KOPT-K1 (cell line): ENCODE data around the gene CACNA1E.

Source experiments
- H3K27ac ChIP-seq: fragments of 200-600 bp; sonication (generic); 2 replicates; pipeline ENCODE4 v1.5.1; 2016; ENCODE audit warnings: antibody characterized with exemption, mild to moderate bottlenecking, low read depth, low read length; ENCODE audit not compliant: poor library complexity, severe bottlenecking
- H3K36me3 ChIP-seq: fragments of 200-600 bp; sonication (generic); 2 replicates; pipeline ENCODE4 v1.5.1; 2017; ENCODE audit warnings: antibody characterized with exemption, mild to moderate bottlenecking, low read length, moderate library complexity; ENCODE audit not compliant: insufficient read depth
- H3K9me3 ChIP-seq: fragments of 200-600 bp; sonication (generic); 2 replicates; pipeline ENCODE4 v1.5.1; 2017; ENCODE audit warnings: antibody characterized with exemption, low read length, mild to moderate bottlenecking; ENCODE audit not compliant: insufficient read depth, poor library complexity, severe bottlenecking

The CACNA1E gene

GRCh38 chr1:181778640-181779260, 295.4 kb downstream of the CACNA1E start:
- Histone ChIP-seq H3K36me3 (no peaks in the 10 kb centered on the region), H3K27ac (no peak overlapping the region), H3K9me3 (no peaks in the 10 kb centered on the region)

DNA sequence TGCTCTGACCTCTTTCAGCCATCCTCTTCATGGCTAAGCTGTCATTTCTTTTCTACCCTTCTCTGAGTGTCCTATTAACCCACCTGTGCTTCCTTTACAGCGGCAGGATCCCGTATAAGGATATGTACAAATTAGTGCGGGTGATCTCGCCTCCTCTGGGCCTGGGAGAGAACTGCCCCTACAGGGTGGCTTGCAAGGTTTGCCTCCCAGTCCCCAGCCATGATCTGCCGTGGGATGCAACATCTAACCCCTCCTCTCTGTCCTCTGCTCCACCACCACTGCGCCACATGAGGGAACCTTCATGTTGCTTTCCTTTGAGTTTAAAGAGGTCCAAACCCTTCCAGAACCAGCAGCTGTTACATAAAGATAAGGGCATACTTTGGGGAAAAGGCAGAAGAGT, 296.0 kb downstream of the CACNA1E start:
- Histone ChIP-seq H3K36me3 (no peaks in the 10 kb centered on the region), H3K9me3 (no peaks in the 10 kb centered on the region), H3K27ac (no peak overlapping the region)

- Histone ChIP-seq H3K9me3 (no peaks in the 10 kb centered on the region), H3K36me3 (no peaks in the 10 kb centered on the region), H3K27ac (no peak overlapping the region)
Measured at GRCh38 chr1:181783208-181783607, 299.9 kb downstream of the CACNA1E start.

DNA sequence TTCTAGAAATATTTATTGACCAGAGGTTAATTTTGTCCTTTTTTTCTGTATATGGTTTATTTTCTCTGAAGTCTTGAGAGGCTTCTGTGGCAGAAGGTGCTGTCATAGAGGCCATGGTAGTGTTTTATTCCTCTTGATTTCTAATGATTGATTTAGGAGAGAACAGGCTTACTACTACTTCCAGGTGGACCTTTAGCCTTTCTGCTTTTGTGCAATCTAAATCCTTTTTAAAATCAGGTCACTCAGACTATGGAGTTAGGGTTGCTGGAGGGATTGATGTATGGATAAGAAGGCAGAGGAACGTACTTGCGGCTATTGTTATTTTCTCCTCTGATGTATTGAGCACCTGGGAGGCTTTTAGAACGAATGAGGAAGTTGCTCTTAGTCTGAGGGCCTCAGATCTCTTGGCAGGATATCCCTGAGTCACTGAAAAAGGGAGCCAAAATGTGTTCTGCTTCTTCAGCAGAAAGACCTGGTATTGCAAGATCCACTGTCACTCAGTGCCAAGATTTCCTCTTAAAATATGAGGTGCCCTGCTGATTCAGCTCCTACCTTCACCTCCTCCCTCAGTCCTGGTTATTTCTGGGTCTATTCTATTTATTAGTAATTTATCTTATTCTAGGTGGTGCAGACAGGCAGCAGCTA, 300.8 kb downstream of the CACNA1E start:
- Histone ChIP-seq H3K9me3 (no peaks in the 10 kb centered on the region), H3K36me3 (no peaks in the 10 kb centered on the region), H3K27ac (no peak overlapping the region)

- Histone ChIP-seq H3K36me3 (no peaks in the 10 kb centered on the region), H3K9me3 (no peaks in the 10 kb centered on the region), H3K27ac (no peak overlapping the region)
Measured at GRCh38 chr1:181789395-181789794, 306.1 kb downstream of the CACNA1E start.

GRCh38 chr1:181791721-181792120, 308.4 kb downstream of the CACNA1E start:
- Histone ChIP-seq H3K27ac (no peak overlapping the region), H3K9me3 (no peaks in the 10 kb centered on the region), H3K36me3 (no peaks in the 10 kb centered on the region)

DNA sequence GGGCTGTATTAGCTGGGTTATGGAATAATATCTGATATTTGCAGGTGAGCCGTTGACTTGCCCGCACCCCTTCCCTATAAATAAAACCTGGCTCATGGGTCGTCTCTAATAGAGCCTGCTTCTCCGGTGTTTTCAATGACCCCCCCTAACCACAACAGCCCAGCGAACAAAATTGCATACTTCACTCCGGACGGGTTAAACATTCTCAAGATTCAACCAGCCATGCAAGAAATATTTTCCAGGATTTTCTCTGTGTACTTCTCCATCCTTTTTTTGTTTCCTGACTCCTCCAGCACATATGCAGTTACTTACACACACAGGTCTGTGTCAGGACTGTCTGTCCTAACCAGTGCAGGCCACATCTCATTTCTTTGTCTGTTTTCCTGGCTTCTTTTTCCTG, 310.5 kb downstream of the CACNA1E start:
- Histone ChIP-seq H3K9me3 (no peaks in the 10 kb centered on the region), H3K27ac (no peak overlapping the region), H3K36me3 (no peaks in the 10 kb centered on the region)

GRCh38 chr1:181794332-181794731, 311.0 kb downstream of the CACNA1E start:
- Histone ChIP-seq H3K36me3 (no peaks in the 10 kb centered on the region), H3K9me3 (no peaks in the 10 kb centered on the region)

GRCh38 chr1:181798191-181798926, 315.0 kb downstream of the CACNA1E start:
- Histone ChIP-seq H3K9me3 (no peaks in the 10 kb centered on the region), H3K36me3 (no peaks in the 10 kb centered on the region), H3K27ac (no peak overlapping the region)

More at GRCh38 chr1:181794332-181794731, 311.0 kb downstream of the CACNA1E start:
- H3K27ac ChIP-seq = no peak overlapping the region

DNA sequence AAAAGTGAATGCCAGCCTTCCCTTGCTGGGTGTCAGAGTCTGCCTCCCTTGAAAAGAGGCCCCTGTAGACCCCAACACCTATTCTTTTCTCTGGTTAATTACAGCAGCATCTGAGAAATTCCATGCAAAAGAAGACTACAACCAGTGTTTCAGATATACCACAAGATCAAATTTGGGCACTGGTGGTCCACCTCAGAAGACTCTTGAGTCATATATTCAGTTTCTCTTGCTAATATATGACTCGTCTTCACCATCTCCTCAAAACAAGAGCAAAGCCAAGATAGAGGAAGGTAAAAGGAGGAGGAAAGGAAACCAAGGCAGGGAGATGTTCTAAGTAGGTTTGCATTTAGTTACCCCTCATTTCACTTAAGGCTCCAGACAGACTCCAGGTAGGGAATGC, 318.3 kb downstream of the CACNA1E start:
- Histone ChIP-seq H3K27ac (no peak overlapping the region), H3K9me3 (no peaks in the 10 kb centered on the region)

DNA sequence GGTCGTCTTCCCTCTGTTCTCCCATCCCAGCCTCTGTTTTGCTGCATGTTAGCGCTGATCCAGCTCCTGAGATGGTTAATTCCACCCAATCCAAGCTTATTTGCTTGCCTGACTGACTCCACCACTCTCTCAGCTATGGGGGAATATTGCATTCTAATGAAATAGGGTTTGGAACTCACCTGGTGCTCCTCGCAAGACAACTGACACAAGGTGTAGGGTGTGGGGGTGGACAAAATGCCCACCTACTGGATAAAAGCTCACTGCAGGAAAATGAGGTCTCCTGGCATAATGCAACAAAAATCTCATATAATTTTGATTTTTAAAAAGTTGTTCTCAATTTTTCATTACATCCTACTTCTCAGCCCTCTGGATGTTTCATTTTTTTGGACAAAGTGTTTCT, 319.1 kb downstream of the CACNA1E start:
- Histone ChIP-seq H3K36me3 (no peaks in the 10 kb centered on the region), H3K9me3 (no peaks in the 10 kb centered on the region), H3K27ac (no peak overlapping the region)

More for the DNA sequence above, 318.3 kb downstream of the CACNA1E start:
- no peaks in the 10 kb centered on the region for H3K36me3 ChIP-seq

DNA sequence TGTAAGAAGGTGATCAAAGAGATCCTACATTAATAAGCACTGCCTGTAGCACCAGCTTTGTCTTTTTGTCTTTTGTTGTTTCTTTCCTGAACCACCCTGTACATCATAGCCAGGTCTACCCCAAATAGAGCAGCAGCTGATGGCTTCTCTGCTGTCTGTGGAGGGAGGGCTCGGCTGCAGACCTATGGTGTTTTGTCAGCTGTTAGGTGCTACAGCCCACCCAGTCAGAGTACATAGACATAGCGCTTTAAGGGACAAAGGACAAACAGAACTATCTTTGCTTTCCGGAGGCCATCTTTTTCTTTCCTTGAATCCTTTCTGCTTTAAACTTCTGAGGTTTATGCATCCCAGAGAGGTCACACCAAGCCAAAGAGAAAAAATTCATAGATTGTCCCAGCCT, 320.1 kb downstream of the CACNA1E start:
- H3K27ac ChIP-seq = no peak overlapping the region
- H3K9me3 ChIP-seq = no peaks in the 10 kb centered on the region
- no peaks in the 10 kb centered on the region for H3K36me3 ChIP-seq

- H3K36me3 ChIP-seq = no peaks in the 10 kb centered on the region
Measured at GRCh38 chr1:181804989-181805388, 321.7 kb downstream of the CACNA1E start.

DNA sequence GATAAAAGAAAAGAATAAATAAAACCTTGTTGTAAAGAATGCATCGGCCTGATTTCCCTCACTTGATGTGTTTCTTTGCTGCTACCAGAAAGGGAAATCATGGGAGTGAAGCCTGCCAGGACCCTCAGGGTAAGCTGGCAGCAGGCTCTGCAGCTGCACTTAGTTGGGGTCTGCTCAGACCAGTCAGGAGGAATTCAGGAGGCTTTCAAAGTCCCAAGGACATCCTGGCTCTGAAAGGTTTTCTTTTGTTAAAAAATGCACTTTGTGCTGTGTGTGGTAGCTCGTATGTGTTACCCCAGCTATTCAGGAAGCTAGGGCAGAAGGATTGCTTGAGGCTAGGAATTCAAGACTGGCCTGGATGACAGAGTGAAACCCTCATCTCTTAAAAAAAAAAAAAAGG, 323.4 kb downstream of the CACNA1E start:
- no peaks in the 10 kb centered on the region for H3K9me3 ChIP-seq
- H3K36me3 ChIP-seq = no peaks in the 10 kb centered on the region
- no peak overlapping the region for H3K27ac ChIP-seq

More at GRCh38 chr1:181804989-181805388, 321.7 kb downstream of the CACNA1E start:
- Histone ChIP-seq H3K27ac (no peak overlapping the region), H3K9me3 (no peaks in the 10 kb centered on the region)

DNA sequence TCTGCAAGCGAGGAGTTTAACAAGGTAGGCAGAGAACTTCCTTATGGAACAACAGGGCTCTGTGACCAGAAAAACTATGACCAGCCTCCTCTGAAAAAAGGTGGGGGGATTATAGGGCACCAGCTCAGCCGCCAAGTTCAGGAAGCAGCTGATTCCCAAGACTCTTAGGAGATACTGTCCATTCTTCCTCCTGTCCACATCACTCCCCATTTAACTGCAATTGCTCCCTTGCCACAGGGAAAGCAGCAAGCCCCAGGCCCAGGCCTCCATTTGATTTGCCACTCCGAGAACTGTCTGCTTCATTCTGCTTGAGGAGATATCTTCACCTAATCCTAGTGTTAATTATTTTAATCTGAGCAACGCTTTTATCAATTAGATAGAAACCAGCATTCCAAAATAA, 323.9 kb downstream of the CACNA1E start:
- Histone ChIP-seq H3K36me3 (no peaks in the 10 kb centered on the region), H3K9me3 (no peaks in the 10 kb centered on the region), H3K27ac (no peak overlapping the region)
